GM18499 (cell line): ENCODE results near the gene PPP1R1C.

Experiments used
- ATAC-seq: cut with Tn5 transposase; IDR thresholded peaks from one replicate; pipeline ENCODE4 v1.9.1; 2021; ENCODE audit warnings: moderate number of reproducible peaks; ENCODE audit not compliant: insufficient read depth, unreplicated experiment

Gene PPP1R1C

DNA sequence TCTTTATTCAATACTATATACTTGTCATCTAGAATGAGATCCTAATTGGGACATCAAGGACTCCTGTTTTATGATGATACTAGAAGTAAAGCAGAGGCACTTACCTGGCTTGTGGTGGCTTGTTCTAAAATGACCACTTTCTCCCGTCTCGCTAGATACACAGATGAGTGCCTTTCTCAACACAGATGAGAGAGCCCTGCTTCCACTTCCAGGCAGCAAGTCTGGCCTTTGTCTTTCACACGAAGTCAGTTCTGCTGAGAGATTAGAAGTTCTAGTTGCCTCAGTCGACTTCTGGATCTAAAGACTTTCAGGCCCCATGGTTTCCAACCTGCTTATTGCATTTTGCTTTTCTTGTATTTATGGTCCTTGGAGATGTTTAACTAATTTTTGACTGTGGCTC lies 70.3 kb downstream of the PPP1R1C start:
- ATAC-seq = no peak

DNA sequence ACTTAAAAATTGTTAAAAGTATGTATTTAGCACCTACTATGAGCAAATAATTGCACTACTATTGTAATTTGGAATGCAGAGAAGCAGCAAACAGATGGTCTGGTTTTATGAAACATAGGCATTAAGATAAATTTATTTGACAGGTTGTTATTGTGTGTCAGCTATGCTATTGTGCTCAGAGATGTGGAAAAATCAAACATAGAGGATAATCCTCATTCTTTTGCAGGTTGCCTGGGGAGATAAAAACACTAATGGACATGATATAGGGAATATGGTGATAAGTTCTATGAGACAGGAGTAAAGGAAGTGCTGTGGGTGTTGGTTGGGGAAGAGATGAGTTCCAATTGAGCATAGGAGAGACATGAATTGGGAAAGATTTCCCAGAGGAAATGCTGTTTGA lies 71.3 kb downstream of the PPP1R1C start:
- no peak for ATAC-seq

DNA sequence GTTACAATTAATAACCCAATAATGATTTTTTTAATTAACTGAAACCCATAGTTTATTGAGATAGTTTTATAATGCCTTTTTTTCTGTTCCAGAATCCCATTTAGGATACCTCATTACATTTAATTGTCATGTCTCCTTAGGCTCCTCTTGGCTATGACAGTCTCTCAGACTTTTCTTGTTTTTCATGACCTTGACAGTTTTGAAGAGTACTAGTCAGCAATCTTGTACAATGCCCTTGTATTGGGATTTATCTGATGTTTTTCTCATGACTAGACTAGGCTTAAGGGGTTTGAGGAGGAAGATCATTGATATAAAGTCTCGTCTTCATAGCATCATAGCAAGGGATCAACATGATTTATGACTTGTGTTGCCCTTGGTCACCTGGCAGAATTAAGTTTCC lies 72.4 kb downstream of the PPP1R1C start:
- ATAC-seq = no peak

GRCh38 chr2:182061739-182062138 lies 76.1 kb downstream of the PPP1R1C start:
- ATAC-seq = no peak

DNA sequence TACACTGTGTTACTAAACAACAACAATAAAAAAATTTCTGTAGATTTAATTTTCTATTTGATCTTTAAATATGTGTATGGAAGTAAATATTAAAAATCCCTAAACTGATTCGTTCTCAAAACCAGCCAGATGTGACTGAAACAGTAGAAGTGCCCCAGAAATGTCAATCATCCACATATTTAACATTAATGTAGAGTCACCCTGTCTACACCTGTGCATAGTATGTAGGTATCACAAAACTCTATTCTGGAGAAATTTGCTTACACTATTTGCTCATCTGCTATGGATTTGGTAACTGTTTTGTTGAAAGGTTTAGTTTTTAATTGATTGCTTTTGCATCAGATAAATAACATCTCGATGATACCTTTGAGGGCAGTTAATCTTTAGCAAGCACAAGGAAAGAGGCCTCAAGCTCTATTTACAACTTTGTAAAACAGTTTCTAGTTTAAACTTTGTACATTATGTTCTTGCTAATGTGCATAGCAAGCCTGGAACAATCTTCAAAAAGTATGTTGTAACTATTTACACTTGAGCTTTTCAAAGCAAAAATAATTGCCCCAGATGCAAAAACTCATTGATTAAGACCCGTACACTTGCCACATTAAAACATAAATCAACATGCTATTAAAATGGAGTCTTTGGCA lies 76.8 kb downstream of the PPP1R1C start:
- ATAC-seq = no peak

DNA sequence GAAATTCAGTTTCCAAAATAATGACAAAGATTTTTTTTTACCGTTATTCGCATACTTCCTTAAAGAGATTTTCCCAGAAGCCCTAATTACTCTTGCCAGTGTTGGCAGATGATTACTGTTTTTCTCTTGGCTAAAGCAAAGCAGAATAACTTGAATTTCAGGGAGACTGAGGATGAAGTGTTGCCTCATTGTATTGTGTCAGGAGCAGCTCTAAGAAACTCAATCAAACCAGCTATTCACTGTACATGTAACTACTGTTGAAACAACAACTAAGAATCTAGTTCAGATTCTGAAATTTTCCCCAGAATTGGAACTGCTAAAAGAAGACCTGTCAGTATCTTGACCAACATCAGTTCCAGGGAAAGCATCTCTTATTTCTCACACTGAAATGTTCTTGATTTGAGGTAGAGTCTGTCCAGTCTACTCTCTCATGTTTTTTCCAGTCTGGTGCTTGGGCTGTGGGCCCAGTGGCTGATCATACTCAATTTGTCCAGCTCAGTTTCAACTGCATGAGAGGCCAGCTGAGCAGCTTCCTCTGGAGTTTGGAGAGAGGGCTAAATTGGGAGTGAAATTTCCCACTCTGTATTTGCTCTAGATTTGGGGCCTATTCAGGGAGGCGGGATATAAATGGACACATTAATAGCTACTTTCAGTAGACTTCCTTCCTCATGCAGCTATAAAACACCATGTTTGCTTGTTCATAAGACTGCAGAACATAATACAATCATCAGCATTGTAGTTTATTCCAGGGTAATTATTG lies 78.5 kb downstream of the PPP1R1C start:
- no peak for ATAC-seq

- no peak for ATAC-seq
These were observed 80.9 kb downstream of the PPP1R1C start for GRCh38 chr2:182066400-182067087.

GRCh38 chr2:182067393-182067792 lies 81.7 kb downstream of the PPP1R1C start:
- no peak for ATAC-seq

DNA sequence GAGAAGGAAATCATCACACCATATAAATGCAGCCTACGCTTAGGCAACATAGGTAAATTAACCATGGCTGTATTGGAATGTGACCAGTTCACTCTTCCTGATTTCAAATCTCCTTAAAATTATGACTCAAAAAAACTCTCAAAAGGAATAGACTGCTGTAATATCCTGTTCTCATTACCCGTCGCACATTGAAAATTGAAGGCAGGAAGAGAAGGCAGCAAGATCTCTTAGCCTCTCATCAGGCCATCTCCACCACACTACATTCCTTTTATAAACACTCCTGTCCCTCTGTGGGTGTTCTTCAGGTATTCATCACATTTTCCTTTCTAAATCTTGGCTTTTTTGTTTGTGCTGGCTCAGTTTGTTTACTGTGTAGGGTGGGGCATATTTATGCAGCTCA lies 83.2 kb downstream of the PPP1R1C start:
- ATAC-seq = no peak

DNA sequence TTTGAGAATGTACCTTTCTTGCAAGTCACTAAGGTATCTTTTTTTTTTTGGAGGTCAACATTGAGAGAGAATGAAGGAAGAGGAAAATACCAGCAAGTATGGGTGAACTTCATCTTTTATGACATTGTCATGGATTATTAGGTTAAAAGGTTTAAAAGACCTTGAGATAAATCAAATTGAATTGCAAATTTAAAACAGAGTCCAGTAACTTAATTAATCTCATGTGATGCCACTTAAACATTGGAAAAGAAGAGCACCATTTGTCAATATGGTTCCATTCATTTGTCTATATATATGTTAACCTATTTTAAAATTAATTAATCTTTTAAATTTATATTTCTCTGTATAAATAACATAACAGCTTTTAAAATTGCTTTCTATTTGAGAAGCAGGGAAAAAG lies 83.8 kb downstream of the PPP1R1C start:
- ATAC-seq = no peak

GRCh38 chr2:182069908-182070307 lies 84.3 kb downstream of the PPP1R1C start:
- ATAC-seq = no peak

DNA sequence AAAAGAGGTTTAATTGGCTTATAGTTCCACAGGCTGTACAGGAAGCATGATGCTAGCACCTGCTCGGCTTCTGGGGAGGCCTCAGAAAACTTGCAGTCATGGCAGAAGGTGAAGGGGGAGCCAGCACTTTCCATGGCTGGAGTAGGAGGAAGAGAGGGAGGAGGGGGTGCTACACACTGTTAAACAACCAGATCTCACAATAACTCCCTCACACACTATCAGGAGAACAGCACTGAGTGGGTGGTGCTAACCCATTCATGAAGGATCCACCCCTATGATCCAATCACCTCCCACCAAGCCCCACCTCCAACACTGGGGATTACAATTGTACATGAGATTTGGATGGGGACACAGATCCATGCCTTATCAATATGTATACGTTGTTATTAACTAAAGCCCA lies 85.1 kb downstream of the PPP1R1C start:
- no peak for ATAC-seq

DNA sequence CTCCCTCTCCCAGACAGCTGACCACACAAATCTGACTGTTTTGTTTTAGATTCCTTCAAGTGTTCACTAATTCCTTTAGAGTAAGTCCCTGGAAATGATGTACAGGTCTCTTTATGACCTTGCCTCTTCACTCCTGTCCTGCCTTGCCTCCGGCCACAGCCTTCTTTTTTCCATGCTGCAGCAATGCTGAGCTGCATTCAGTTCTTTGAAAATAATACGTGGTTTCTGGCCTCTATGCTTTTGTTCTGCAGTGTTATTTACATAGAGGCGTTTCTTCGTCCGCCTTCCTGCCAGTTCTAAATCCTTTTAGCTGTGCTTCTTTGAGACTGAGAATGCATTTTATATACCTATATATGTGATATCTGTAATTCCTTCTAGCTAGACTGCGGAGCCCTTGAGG lies 87.2 kb downstream of the PPP1R1C start:
- no peak for ATAC-seq

GRCh38 chr2:182073613-182074012 lies 88.0 kb downstream of the PPP1R1C start:
- ATAC-seq = no peak

DNA sequence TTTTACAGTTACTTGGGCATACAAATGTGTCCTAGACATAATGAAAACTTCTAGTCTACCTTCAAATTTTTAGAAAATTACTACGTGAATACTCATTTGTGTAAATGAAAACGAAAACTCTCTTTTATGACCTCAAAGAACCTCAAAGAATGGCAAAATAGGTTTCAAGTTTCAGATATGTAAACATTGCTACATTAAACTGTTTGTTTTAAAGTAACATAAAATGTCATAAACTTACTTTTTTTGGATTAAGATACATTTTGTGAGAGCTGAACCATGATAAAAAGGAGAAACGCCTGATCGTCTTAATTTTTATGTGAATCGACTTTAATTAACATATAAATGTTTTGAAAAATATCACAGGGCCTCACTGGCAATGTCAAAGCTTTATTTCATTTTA lies 91.4 kb downstream of the PPP1R1C start:
- ATAC-seq = no peak

DNA sequence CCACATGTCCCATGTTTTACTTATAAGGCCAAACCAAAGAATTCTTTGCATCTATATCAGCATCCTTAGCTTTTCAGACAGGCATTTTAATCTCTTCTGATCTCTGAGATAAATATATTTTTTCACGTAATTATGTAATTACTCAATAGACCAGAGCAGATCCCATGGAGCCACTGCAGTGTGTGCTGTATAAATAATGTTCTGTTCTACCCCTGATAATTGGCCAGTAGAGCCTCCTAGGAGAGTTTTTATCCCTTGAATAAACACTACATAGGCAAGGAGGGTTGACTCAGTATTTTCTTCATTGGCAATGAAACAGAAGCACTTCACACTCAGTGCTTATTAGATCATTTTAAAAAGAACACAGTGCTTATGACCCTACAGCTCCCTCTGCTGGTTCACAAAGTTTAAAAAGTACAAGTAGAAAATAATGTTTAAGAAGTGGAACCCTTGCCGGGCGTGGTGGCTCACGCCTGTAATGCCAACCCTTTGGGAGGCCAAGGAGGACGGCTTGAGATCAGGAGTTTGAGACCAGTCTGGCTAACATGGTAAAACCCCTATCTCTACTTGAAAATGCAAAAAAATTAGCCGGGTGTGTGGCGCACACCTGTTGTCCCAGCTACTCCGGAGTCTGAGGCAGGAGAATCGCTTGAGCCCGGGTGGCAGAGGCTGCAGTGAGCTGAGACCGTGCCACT lies 91.9 kb downstream of the PPP1R1C start:
- peak; percentile 65 for ATAC-seq

DNA sequence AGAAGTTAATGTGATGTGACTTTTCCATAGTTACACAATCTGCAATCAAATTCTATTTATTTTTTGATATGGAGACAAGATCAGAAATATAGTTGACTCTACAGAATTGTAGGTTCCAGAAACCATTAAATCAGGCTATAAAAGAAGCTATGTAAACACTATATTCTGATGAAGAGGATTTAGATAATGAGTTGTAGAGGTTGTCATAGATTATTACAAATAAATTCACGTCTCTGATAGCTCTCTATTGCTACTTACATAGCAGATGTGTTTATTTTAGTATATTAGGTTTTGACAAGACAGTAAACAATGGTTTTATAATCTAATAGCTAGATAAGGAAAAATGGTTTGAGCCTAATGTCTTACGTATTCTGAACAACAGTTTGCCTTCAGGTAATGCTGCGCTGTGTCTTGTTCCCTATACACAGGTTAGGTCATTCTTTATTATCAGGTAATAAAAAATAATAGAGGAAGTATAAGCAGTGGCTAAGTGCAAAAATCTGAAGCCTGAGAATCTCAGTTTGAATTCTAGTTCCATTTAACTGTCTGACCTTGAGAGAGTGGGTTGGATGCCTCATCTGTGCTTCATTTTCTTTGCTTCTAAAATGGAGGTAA lies 93.4 kb downstream of the PPP1R1C start:
- no peak for ATAC-seq

- no peak for ATAC-seq
These were observed 94.8 kb downstream of the PPP1R1C start for GRCh38 chr2:182080493-182080892.

- no peak for ATAC-seq
These were observed 96.1 kb downstream of the PPP1R1C start for GRCh38 chr2:182081602-182082260.
